ENCODE results near the gene OR2S2. TPM values are rescaled to one million over a fixed set of nuclear protein-coding genes. Genes with fewer than 3 reads are reported as not detected.
"Not testable (repeated sequence)": the region's sequence is repeated elsewhere in the genome, so short reads cannot be mapped to it uniquely, and the experiment has no call there.

The OR2S2 gene
- total and polyA plus RNA-seq, 8 donors: not detected

DNA sequence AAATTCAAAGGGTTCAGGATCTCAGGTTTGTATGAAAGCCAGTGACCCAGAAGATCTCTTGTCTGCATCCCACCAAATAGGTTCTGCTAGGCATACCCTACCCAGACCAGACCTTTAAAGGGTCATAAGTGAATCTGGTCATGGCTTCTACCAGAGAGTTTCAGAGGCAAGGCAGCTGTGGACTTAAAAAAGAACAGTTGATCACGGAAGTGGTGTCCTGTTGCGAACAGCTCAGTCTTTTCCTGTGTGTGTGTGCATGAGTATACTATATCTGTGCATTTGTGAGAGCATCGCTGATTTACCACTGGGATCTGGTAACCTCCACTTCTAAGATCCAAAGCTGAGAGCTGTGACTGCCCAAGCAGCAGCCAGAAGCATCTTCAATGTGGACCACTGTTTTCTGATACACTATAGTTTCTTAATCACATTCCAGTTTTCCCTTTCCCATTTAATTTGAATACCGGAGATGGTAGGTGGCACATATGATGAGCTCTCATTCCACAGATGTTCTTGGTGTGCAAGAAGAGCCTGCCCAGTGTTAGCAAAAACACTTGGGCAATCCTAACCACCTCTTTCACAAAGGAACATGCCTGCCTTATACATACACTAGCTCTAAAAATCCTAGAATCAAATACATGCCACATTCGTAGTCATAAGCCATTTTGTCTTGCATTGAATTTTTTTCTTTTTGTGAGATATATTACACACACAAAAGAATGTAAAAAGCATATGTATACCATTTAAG is 36.2 kb upstream of the OR2S2 start:
- WGBS, 5 donors: 55 to 90% (median 68%) methylated on average over 5 of the region's 5 CpGs
- Histone ChIP-seq H3K4me3 (no peak overlapping the region), H3K36me3 (no peaks in the 10 kb centered on the region), H3K4me1 (no peaks in the 10 kb centered on the region), H3K27ac (no peak overlapping the region), H3K27me3 (peaks cover 0 to 12% (median 0%) of the 10 kb centered on the region in 3 donors), H3K9me3 (peaks cover 0 to 8% (median 6%) of the 10 kb centered on the region in 4 donors)
- no peak for TF ChIP-seq POLR2AphosphoS5 (IDR thresholded peaks at IDR 0.05)
- no peak for TF ChIP-seq EP300 (IDR thresholded peaks at IDR 0.05)
- TF ChIP-seq, protein P1, sequence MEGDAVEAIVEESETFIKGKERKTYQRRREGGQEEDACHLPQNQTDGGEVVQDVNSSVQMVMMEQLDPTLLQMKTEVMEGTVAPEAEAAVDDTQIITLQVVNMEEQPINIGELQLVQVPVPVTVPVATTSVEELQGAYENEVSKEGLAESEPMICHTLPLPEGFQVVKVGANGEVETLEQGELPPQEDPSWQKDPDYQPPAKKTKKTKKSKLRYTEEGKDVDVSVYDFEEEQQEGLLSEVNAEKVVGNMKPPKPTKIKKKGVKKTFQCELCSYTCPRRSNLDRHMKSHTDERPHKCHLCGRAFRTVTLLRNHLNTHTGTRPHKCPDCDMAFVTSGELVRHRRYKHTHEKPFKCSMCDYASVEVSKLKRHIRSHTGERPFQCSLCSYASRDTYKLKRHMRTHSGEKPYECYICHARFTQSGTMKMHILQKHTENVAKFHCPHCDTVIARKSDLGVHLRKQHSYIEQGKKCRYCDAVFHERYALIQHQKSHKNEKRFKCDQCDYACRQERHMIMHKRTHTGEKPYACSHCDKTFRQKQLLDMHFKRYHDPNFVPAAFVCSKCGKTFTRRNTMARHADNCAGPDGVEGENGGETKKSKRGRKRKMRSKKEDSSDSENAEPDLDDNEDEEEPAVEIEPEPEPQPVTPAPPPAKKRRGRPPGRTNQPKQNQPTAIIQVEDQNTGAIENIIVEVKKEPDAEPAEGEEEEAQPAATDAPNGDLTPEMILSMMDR (IDR thresholded peaks at IDR 0.05): no peak
- TF ChIP-seq POLR2A (IDR thresholded peaks at IDR 0.05): no peak
- no peak for DNase-seq
- intact Hi-C loops (cut with DNase I; ENCODE audit: low total_unique reads): no loop called here

DNA sequence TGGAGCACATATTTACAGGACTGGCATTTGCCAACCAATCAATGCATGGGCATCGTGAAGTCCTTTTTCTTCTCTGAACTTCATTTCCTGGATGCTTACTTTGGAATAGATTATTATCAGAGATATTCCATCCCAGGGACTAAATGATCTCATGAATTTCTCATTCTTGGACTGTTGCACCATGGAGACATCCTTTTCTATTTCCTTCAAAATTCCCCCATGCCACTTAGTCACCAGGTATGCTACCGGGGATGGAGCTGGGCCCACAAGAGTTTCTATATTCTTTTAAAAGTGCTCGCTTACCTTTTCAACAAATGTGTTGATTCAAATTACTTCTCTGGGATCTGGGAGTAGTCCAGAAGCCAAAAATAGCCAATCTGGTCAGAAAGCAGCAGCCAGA is 35.2 kb upstream of the OR2S2 start:
- intact Hi-C loops (cut with DNase I; ENCODE audit: low total_unique reads); H3K27ac ChIP-seq: not testable (repeated sequence)
- WGBS, 5 donors: 87 to 94% (median 92%) methylated on average over 3 of the region's 3 CpGs

DNA sequence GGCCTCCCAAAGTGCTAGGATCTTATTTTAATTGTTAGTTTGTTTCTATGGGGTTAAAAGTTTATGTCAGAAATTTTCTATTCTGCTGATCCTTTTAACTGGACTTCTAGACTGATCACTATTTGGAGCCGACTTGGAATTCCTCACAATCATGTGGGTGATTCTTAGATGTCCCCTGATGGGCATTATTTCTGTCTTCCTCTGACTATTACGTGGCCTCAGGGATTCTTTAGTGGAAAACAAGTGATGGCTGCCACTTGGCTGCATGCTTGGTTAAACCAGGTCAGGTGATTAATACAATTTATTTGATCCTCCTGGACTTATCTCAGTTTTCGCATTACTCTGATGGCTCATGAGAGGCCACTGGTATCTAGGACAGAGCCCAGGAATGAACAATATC is 32.2 kb upstream of the OR2S2 start:
- no peak overlapping the region for H3K27ac ChIP-seq
- no peaks in the 10 kb centered on the region for H3K4me1 ChIP-seq
- DNase-seq: no peak
- H3K27me3 ChIP-seq: peaks cover 0 to 16% (median 0%) of the 10 kb centered on the region in 3 donors
- intact Hi-C loops (cut with DNase I; ENCODE audit: low total_unique reads): no loop called here
- no peaks in the 10 kb centered on the region for H3K9me3 ChIP-seq
- no peaks in the 10 kb centered on the region for H3K36me3 ChIP-seq
- 68 to 81% (median 75%) methylated on average over 3 of the region's 3 CpGs for WGBS, 5 donors
- no peak overlapping the region for H3K4me3 ChIP-seq
- TF ChIP-seq POLR2A (IDR thresholded peaks at IDR 0.05) (no peak), EP300 (IDR thresholded peaks at IDR 0.05) (no peak), POLR2AphosphoS5 (IDR thresholded peaks at IDR 0.05) (no peak)
- TF ChIP-seq, protein P1 (IDR thresholded peaks at IDR 0.05): no peak

More for the DNA sequence above, 35.2 kb upstream of the OR2S2 start:
- not testable (repeated sequence) for H3K4me1 ChIP-seq, H3K9me3 ChIP-seq, DNase-seq, H3K4me3 ChIP-seq, H3K36me3 ChIP-seq
- peaks cover 0 to 12% (median 0%) of the 10 kb centered on the region in 3 donors for H3K27me3 ChIP-seq

DNA sequence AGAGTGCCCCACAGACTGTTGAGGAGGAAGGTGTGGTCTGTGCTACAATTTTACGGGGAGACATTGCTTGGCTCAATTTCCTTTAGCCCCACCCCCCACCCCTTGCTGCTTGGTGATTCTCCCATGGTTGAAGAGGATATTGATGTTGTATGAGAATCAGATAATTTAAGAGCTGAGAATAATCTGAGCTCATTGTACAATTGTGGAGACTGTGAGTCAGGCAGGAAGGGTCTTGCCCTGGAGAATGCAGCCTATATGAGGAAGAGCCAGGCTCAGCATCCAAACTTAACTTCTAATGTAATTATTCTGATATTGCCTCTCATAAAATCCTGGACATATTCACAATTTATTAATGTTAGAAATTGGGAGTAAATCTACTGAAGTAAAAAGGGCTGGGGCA is 26.1 kb upstream of the OR2S2 start:
- TF ChIP-seq, protein P1 (IDR thresholded peaks at IDR 0.05): no peak
- TF ChIP-seq POLR2AphosphoS5 (IDR thresholded peaks at IDR 0.05) (no peak), EP300 (IDR thresholded peaks at IDR 0.05) (no peak), POLR2A (IDR thresholded peaks at IDR 0.05) (no peak)
- Histone ChIP-seq H3K4me3 (no peak overlapping the region), H3K27ac (no peak overlapping the region), H3K36me3 (no peaks in the 10 kb centered on the region), H3K27me3 (peaks cover 0 to 34% (median 14%) of the 10 kb centered on the region in 3 donors), H3K9me3 (no peaks in the 10 kb centered on the region), H3K4me1 (no peaks in the 10 kb centered on the region)
- intact Hi-C loops (cut with DNase I; ENCODE audit: low total_unique reads): no loop called here
- DNase-seq: no peak
- 38 to 67% (median 46%) methylated on average over 1 of the region's 1 CpG for whole genome bisulfite sequencing, 5 donors

DNA sequence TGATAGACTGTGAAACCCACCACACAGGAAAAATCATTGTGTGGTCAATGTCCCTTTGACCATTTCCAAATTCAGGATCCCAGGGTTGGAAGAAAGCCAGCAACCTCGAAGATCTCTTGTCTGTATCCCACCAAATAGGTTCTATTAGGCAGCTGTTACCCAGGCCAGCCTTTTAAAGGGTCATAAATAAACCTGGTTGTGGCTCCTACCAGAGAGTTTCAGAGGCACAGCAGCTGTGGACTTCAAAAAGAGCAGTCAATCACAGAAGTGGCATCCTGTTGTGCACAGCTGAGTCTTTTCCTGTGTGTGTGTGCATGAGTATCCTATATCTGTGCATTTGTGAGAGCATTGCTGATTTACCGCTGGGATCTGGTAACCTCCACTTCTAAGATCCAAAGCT is 23.7 kb upstream of the OR2S2 start:
- Histone ChIP-seq H3K4me3 (no peak overlapping the region), H3K4me1 (no peaks in the 10 kb centered on the region)
- WGBS, 5 donors: 2 to 19% (median 9%) methylated on average over 2 of the region's 2 CpGs

More for the DNA sequence above, 23.7 kb upstream of the OR2S2 start:
- peak in 1 of 2 donors; percentile 16 for DNase-seq
- no peaks in the 10 kb centered on the region for H3K9me3 ChIP-seq
- no peaks in the 10 kb centered on the region for H3K36me3 ChIP-seq
- H3K27me3 ChIP-seq: peaks cover 0 to 31% (median 17%) of the 10 kb centered on the region in 3 donors
- no peak overlapping the region for H3K27ac ChIP-seq
- TF ChIP-seq, protein P1 (IDR thresholded peaks at IDR 0.05): no peak
- TF ChIP-seq POLR2AphosphoS5 (IDR thresholded peaks at IDR 0.05): no peak
- intact Hi-C loops (cut with DNase I; ENCODE audit: low total_unique reads): no loop called here

Measured in stomach (tissue), 9 donors.